Osteoblast (primary cell): ENCODE results near the gene RNF130. TPM values are rescaled to one million over a fixed set of nuclear protein-coding genes. Genes with fewer than 3 reads are reported as not detected.
"Not testable (repeated sequence)": the region's sequence is repeated elsewhere in the genome, so short reads cannot be mapped to it uniquely, and the experiment has no call there.

ENCODE experiments used
- DNase-seq: peaks from one replicate; pipeline ENCODE4 v3.0.0; 2011; ENCODE audit warnings: low spot score, mixed read lengths; ENCODE audit not compliant: insufficient read length; ENCODE audit errors: missing footprints
- H2AFZ ChIP-seq: 2 replicates; pipeline ENCODE4 v1.6.0; 2011; ENCODE audit warnings: mild to moderate bottlenecking, low read length
- H3K27ac ChIP-seq: 2 replicates; pipeline ENCODE4 v1.5.1; 2011; ENCODE audit warnings: mild to moderate bottlenecking, low read depth, low read length, moderate library complexity
- H3K27me3 ChIP-seq: 2 replicates; pipeline ENCODE4 v1.6.0; 2012; ENCODE audit warnings: mild to moderate bottlenecking, control low read depth, inconsistent platforms, low read length, moderate library complexity; ENCODE audit not compliant: insufficient read depth
- H3K36me3 ChIP-seq: 2 replicates; pipeline ENCODE4 v1.5.1; 2011; ENCODE audit warnings: mild to moderate bottlenecking, low read length, control low read depth, moderate library complexity; ENCODE audit not compliant: insufficient read depth
- H3K4me1 ChIP-seq: 2 replicates; pipeline ENCODE4 v1.5.1; 2011; ENCODE audit warnings: mild to moderate bottlenecking, low read length, control low read depth, moderate library complexity; ENCODE audit not compliant: insufficient read depth
- H3K4me2 ChIP-seq: 2 replicates; pipeline ENCODE4 v1.6.0; 2011; ENCODE audit warnings: mild to moderate bottlenecking, low read length; ENCODE audit not compliant: insufficient read depth
- H3K4me3 ChIP-seq: fragments of 200-600 bp; sonication (generic); 3 replicates; pipeline ENCODE4 v1.5.1; 2012; ENCODE audit warnings: mild to moderate bottlenecking, low read length, inconsistent platforms; ENCODE audit not compliant: insufficient read depth
- H3K79me2 ChIP-seq: 2 replicates; pipeline ENCODE4 v1.6.0; 2012; ENCODE audit warnings: mild to moderate bottlenecking, low read length, control low read depth, inconsistent platforms; ENCODE audit not compliant: insufficient read depth
- H3K9me3 ChIP-seq: 2 replicates; pipeline ENCODE4 v1.5.1; 2011; ENCODE audit warnings: low read depth, low read length, control low read depth
- H4K20me1 ChIP-seq: 2 replicates; pipeline ENCODE4 v1.6.0; 2012; ENCODE audit warnings: mild to moderate bottlenecking, low read length, control low read depth; ENCODE audit not compliant: insufficient read depth
- total RNA-seq: library from RNA; depleted of rRNA; stranded (reverse); fragments of >200 nt; gene quantifications from 2 replicates; pipeline ENCODE4 v1.2.3, GENCODE V29; 2012
- TF ChIP-seq, protein P1 (sequence below): IDR thresholded peaks from 2 replicates; pipeline ENCODE4 v1.5.1; 2011; ENCODE audit warnings: mild to moderate bottlenecking, low read depth, low read length, moderate library complexity; ENCODE audit errors: extremely low read depth

RNF130 gene
- total RNA-seq, 1 donor = 28.6 TPM

DNA sequence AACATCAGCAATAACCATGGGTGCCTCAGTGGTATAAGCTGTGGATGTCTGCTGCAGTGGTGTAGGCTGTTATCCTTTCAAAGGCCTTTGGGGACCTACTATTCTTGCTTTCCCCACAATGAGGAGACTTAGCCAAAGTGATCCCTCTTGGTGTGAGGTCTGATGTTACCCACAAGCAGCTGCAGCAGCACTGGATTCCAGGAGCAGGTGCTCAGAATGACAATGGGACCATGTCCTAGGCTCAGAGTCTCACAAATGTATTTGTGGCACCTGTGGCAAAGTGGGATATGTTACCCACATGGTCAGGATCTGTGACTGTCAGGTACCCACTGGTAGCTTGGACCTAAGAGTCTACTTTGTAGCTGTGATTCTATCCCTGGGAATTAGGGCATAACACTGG is 70.4 kb downstream of the RNF130 start:
- no peak overlapping the region for H2AFZ ChIP-seq
- no peaks in the 10 kb centered on the region for H3K27me3 ChIP-seq
- no peaks in the 10 kb centered on the region for H3K79me2 ChIP-seq
- no peak overlapping the region for H3K4me3 ChIP-seq
- H3K4me1 ChIP-seq = no peaks in the 10 kb centered on the region
- H3K9me3 ChIP-seq = no peaks in the 10 kb centered on the region
- no peak overlapping the region for H3K4me2 ChIP-seq
- TF ChIP-seq, protein P1, sequence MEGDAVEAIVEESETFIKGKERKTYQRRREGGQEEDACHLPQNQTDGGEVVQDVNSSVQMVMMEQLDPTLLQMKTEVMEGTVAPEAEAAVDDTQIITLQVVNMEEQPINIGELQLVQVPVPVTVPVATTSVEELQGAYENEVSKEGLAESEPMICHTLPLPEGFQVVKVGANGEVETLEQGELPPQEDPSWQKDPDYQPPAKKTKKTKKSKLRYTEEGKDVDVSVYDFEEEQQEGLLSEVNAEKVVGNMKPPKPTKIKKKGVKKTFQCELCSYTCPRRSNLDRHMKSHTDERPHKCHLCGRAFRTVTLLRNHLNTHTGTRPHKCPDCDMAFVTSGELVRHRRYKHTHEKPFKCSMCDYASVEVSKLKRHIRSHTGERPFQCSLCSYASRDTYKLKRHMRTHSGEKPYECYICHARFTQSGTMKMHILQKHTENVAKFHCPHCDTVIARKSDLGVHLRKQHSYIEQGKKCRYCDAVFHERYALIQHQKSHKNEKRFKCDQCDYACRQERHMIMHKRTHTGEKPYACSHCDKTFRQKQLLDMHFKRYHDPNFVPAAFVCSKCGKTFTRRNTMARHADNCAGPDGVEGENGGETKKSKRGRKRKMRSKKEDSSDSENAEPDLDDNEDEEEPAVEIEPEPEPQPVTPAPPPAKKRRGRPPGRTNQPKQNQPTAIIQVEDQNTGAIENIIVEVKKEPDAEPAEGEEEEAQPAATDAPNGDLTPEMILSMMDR = no peak
- H3K36me3 ChIP-seq = no peaks in the 10 kb centered on the region
- no peak overlapping the region for H3K27ac ChIP-seq
- DNase-seq = no peak
- H4K20me1 ChIP-seq = peaks cover 6% of the 10 kb centered on the region

DNA sequence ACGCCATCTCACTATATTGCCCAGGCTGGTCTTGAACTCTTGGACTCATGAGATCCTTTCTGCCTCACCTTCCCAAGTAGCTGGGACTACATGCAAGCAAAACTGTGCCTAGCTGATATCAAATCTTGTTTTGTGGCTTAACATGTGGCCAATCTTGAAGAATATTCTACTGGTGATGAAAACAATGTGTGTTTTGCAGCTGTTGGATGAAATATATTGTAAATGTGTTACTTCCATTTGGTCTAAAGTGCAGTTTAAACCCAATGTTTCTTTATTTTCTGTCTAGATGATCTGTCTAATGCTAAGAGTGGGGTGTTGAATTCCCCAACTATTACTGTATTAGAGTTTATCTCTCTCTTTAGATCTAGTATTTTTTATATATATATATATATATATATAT is 73.1 kb downstream of the RNF130 start:
- TF ChIP-seq, protein P1 = no peak
- no peaks in the 10 kb centered on the region for H3K9me3 ChIP-seq
- H3K27ac ChIP-seq = no peak overlapping the region
- no peak for DNase-seq
- H4K20me1 ChIP-seq = peaks cover 6% of the 10 kb centered on the region
- H2AFZ ChIP-seq = no peak overlapping the region
- H3K27me3 ChIP-seq = no peaks in the 10 kb centered on the region
- no peaks in the 10 kb centered on the region for H3K36me3 ChIP-seq
- no peak overlapping the region for H3K4me2 ChIP-seq
- no peak overlapping the region for H3K4me3 ChIP-seq
- no peaks in the 10 kb centered on the region for H3K79me2 ChIP-seq
- no peaks in the 10 kb centered on the region for H3K4me1 ChIP-seq

DNA sequence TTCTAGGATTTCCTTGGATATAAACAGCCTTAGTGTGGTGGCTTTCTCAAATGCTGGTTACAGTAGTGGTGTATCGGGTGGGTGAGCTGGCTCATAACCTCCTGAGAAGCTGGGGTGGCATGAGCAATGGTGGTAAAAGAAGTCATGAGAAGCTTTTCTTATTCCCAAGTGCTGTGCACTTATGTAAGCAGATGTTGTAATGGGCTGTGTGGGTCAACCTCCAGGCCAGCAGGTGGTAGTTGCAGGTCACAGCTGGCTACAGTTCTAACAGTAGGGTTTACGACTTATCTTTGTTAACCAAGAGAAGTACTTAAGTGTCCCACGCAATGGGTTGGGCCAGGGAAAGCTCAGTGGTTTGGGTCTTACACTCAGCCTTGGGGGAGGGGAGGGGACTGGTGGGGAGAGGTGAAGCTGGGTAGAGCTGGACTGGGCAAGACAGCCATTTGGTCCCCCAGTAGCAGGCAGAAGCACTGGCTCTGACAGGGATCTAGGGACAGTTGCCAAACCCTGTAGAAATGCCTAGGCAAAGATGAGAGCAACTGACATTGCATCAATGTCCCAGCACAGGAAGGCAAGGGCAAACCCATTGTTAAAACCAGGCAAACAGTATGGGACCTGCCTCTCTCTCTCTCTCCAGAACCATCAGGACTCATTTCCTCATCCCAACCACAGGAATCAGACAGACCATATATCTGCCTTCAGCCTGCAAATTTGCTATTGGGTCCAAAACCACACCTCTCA is 76.8 kb downstream of the RNF130 start:
- Histone ChIP-seq H3K4me2 (no peak overlapping the region), H3K9me3 (no peaks in the 10 kb centered on the region), H3K79me2 (no peaks in the 10 kb centered on the region), H3K4me1 (no peaks in the 10 kb centered on the region), H3K27me3 (no peaks in the 10 kb centered on the region), H2AFZ (no peak overlapping the region), H3K4me3 (no peak overlapping the region), H3K27ac (no peak overlapping the region), H4K20me1 (no peaks in the 10 kb centered on the region), H3K36me3 (no peaks in the 10 kb centered on the region)
- TF ChIP-seq, protein P1 = no peak
- no peak for DNase-seq

DNA sequence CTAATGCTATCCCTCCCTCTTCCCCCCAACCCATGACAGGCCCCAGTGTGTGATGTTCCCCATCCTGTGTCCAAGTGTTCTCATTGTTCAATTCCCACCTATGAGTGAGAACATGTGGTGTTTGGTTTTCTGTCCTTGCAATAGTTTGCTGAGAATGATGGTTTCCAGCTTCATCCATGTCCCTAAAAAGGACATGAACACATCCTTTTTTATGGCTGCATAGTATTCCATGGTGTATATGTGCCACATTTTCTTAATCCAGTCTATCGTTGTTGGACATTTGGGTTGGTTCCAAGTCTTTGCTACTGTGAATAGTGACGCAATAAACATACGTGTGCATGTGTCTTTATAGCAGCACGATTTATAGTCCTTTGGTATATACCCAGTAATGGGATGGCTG is 78.7 kb downstream of the RNF130 start:
- not testable (repeated sequence) for H3K36me3 ChIP-seq, DNase-seq, H4K20me1 ChIP-seq, H3K27me3 ChIP-seq, H3K4me1 ChIP-seq, H2AFZ ChIP-seq, H3K4me3 ChIP-seq, H3K79me2 ChIP-seq, H3K9me3 ChIP-seq, H3K4me2 ChIP-seq, H3K27ac ChIP-seq
